NCI-H748 (cell line): Measurements from ENCODE around the gene TLCD2.
"Not testable (repeated sequence)": the region's sequence is repeated elsewhere in the genome, so short reads cannot be mapped to it uniquely, and the experiment has no call there.

Source experiments
- DNase-seq: peaks from one replicate; lab custom pipeline; 2025; ENCODE audit not compliant: unreplicated experiment; lab: John Stamatoyannopoulos, UW

The TLCD2 gene

GRCh38 chr17:1736348-1737281 lies 26.4 kb upstream of the TLCD2 start:
- no peak for DNase-seq

GRCh38 chr17:1735834-1736347 lies 25.7 kb upstream of the TLCD2 start:
- DNase-seq = no peak

- no peak for DNase-seq
Measured at GRCh38 chr17:1735418-1735817, 25.2 kb upstream of the TLCD2 start.

GRCh38 chr17:1733759-1734158 lies 23.6 kb upstream of the TLCD2 start:
- no peak for DNase-seq

GRCh38 chr17:1732833-1733321 lies 22.7 kb upstream of the TLCD2 start:
- DNase-seq = no peak

- DNase-seq = no peak
Measured at GRCh38 chr17:1732241-1732832, 22.2 kb upstream of the TLCD2 start.

- DNase-seq = no peak
Measured at GRCh38 chr17:1731194-1731506, 21.0 kb upstream of the TLCD2 start.

GRCh38 chr17:1730326-1731193 lies 20.4 kb upstream of the TLCD2 start:
- no peak for DNase-seq

- DNase-seq = no peak
Measured at GRCh38 chr17:1729966-1730325, 19.8 kb upstream of the TLCD2 start.

- DNase-seq = no peak
Measured at GRCh38 chr17:1727876-1728630, 17.9 kb upstream of the TLCD2 start.

- DNase-seq = no peak
Measured at GRCh38 chr17:1727258-1727789, 17.1 kb upstream of the TLCD2 start.

- DNase-seq = no peak
Measured at GRCh38 chr17:1726626-1727257, 16.6 kb upstream of the TLCD2 start.

GRCh38 chr17:1725642-1726511 lies 15.7 kb upstream of the TLCD2 start:
- DNase-seq = no peak

GRCh38 chr17:1724869-1725641 lies 14.9 kb upstream of the TLCD2 start:
- DNase-seq = peak; percentile 54

GRCh38 chr17:1724351-1724868 lies 14.2 kb upstream of the TLCD2 start, which contains the start of gene WDR81:
TSS of gene WDR81 (plus strand) at chr17:1724704. CDS start at chr17:1724960, 256 bp downstream.
- peak; percentile 89 for DNase-seq

- not testable (repeated sequence) for DNase-seq
Measured at GRCh38 chr17:1722022-1722421, 11.8 kb upstream of the TLCD2 start.

GRCh38 chr17:1720856-1721386 lies 10.7 kb upstream of the TLCD2 start:
- peak; percentile 70 for DNase-seq
